Spleen (tissue), 11 donors: ENCODE results near the gene KASH5. TPM values are rescaled to one million over a fixed set of nuclear protein-coding genes. Genes with fewer than 3 reads are reported as not detected.

ENCODE experiments used
- DNase-seq: peaks from one replicate; pipeline ENCODE4 v3.0.0-alpha.2; 2020
- H3K27ac ChIP-seq, 8 donors: fragments of 200-600 bp; sonication (generic) in 7 of 8; 1 replicate in 4 of 8; 2 replicates in 4 of 8; pipeline versions ENCODE4 v1.5.0 to v1.8.0; 2016 to 2021; ENCODE audit warnings: inconsistent platforms in 4 of 8, mild to moderate bottlenecking in 4 of 8, moderate library complexity in 1 of 8
- H3K27me3 ChIP-seq, 7 donors: fragments of 200-600 bp; sonication (generic) in 6 of 7; replicated peaks in 1 of 7; 1 replicate in 4 of 7; 2 replicates in 3 of 7; pipeline versions ENCODE4 v1.5.0 to v1.8.0; 2016 to 2021; ENCODE audit warnings: inconsistent platforms in 3 of 7, mild to moderate bottlenecking in 1 of 7
- H3K36me3 ChIP-seq, 6 donors: fragments of 200-600 bp; sonication (generic) in 5 of 6; 1 replicate in 4 of 6; 2 replicates in 2 of 6; pipeline versions ENCODE4 v1.5.0 to v1.8.0; 2016 to 2021; ENCODE audit warnings: inconsistent platforms in 2 of 6
- H3K4me1 ChIP-seq, 6 donors: fragments of 200-600 bp; sonication (generic) in 5 of 6; 1 replicate in 3 of 6; 2 replicates in 3 of 6; pipeline versions ENCODE4 v1.5.0 to v1.8.0; 2016 to 2021; ENCODE audit warnings: inconsistent platforms in 3 of 6
- H3K4me3 ChIP-seq, 8 donors: fragments of 200-600 bp; sonication (generic) in 7 of 8; 1 replicate in 4 of 8; 2 replicates in 4 of 8; pipeline versions ENCODE4 v1.5.0 to v1.8.0; 2016 to 2021; ENCODE audit warnings: inconsistent platforms in 4 of 8, mild to moderate bottlenecking in 4 of 8, moderate library complexity in 2 of 8
- H3K9me3 ChIP-seq, 8 donors: fragments of 200-600 bp; sonication (generic) in 7 of 8; 1 replicate in 4 of 8; 2 replicates in 4 of 8; pipeline versions ENCODE4 v1.5.0 to v1.8.0; 2016 to 2021; ENCODE audit warnings: inconsistent platforms in 4 of 8
- CTCF ChIP-seq, 11 experiments: fragments of 200-600 bp in 7 of 11; fragments of 450-650 bp in 4 of 11; sonication (generic) in 4 of 11; IDR thresholded peaks in 8 of 11; conservative IDR thresholded peaks in 3 of 11; 1 replicate in 7 of 11; 2 replicates in 4 of 11; pipeline versions ENCODE4 v1.4.0 to v1.8.0; 2016 to 2021; ENCODE audit warnings: antibody characterized with exemption in 11 of 11, inconsistent platforms in 4 of 11, mild to moderate bottlenecking in 1 of 11
- POLR2A ChIP-seq, 3 donors: fragments of 450-650 bp; IDR thresholded peaks; one replicate each; pipeline ENCODE4 v1.5.1; 2017; ENCODE audit warnings: antibody characterized with exemption in 3 of 3, mild to moderate bottlenecking in 1 of 3
- POLR2AphosphoS5 ChIP-seq, 3 donors: sonication (generic); formaldehyde crosslinking; IDR thresholded peaks; one replicate each; pipeline ENCODE4 v1.5.1; 2017; ENCODE audit warnings: antibody characterized with exemption in 3 of 3
- WGBS, 5 donors: extraction: QIAGEN DNeasy Blood & Tissue Kit in 3 of 5; methylation state at CpG; one replicate each; pipeline versions ENCODE4 v1.1.5 to v1.1.7; 2013 to 2018; 5-methylcytosine and 5-hydroxymethylcytosine counted together
- intact Hi-C: fragments of 100-400 bp; cut with DNase I; formaldehyde crosslinking; loops from one replicate; pipeline ENCODE4 v1.15.0; 2023; ENCODE audit warnings: low total_unique reads
- polyA plus RNA-seq, 3 donors: library from polyadenylated mRNA; stranded (reverse); fragments of 200-250 nt; gene quantifications; one replicate each; pipeline ENCODE4 v1.2.1, GENCODE V29; 2013
- total RNA-seq, 7 donors: library from RNA; depleted of rRNA in 3 of 7; stranded (reverse); fragments of >200 nt in 3 of 7; fragmentation: NEBNext Ultra II Directional in 4 of 7; extraction: Animal tissue kit (Norgen Biotek cat#: 25700) in 4 of 7; gene quantifications; one replicate each; pipeline versions ENCODE4 v1.1.0 to v1.2.1, GENCODE V29; 2016 to 2021
- donor health status: healthy with polysubstance abuse.
- donor health status: DM: no; HTN: no; CAD: no; lungs with moderate emphysema.
- donor health status: DM: no; HTN: no; CAD: no.
- donor health status: Bipolar disorder and iron deficiency.
- donor health status: healthy.
- donor health status: DM: no; HTN: no; CAD: no.
- donor health status: DM: yes; HTN: yes; CAD: no.

KASH5 gene
- total and polyA plus RNA-seq, 10 donors = 0.11 to 0.41 (median 0.26) TPM; not detected in 6

GRCh38 chr19:49425178-49425577 lies 37.1 kb downstream of the KASH5 start, which contains the start of gene GFY:
Gene GFY (plus strand): TSS chr19:49425388. CDS start chr19:49426431, 1,043 bp downstream.
- Histone ChIP-seq H3K27ac (no peak within 1 kb of the TSS), H3K4me1 (peaks cover 27 to 66% (median 46%) of the 10 kb centered on the region in 6 donors), H3K36me3 (no peaks in the 10 kb centered on the region), H3K4me3 (no peak within 1 kb of the TSS), H3K9me3 (no peaks in the 10 kb centered on the region), H3K27me3 (peaks cover 5 to 100% (median 97%) of the 10 kb centered on the region in 7 donors)
- intact Hi-C loops = no loop called here
- TF ChIP-seq CTCF (IDR thresholded peaks at IDR 0.05 in 8 of 11, conservative IDR thresholded peaks at IDR 0.05 in 3 of 11) (no peak), POLR2AphosphoS5 (IDR thresholded peaks at IDR 0.05) (no peak)
- no peak for DNase-seq
- WGBS, 5 donors = 44 to 74% (median 64%) methylated on average over 6 to 7 of the region's 7 CpGs

- no peak for TF ChIP-seq POLR2AphosphoS5 (IDR thresholded peaks at IDR 0.05)
- TF ChIP-seq POLR2A (IDR thresholded peaks at IDR 0.05) = no peak
- intact Hi-C loops = no loop called here
These were observed 38.0 kb downstream of the KASH5 start for GRCh38 chr19:49425922-49426592.

GRCh38 chr19:49427339-49427738 lies 39.3 kb downstream of the KASH5 start:
- TF ChIP-seq POLR2A (IDR thresholded peaks at IDR 0.05) (no peak), POLR2AphosphoS5 (IDR thresholded peaks at IDR 0.05) (no peak), CTCF (IDR thresholded peaks at IDR 0.05 in 8 of 11, conservative IDR thresholded peaks at IDR 0.05 in 3 of 11) (no peak)
- DNase-seq = no peak
- H3K4me1 ChIP-seq = peaks cover 20 to 51% (median 33%) of the 10 kb centered on the region in 6 donors
- 30 to 80% (median 56%) methylated on average over 4 to 12 of the region's 12 CpGs for WGBS, 5 donors
- H3K4me3 ChIP-seq = no peak overlapping the region
- H3K9me3 ChIP-seq = no peaks in the 10 kb centered on the region
- intact Hi-C loops = no loop called here
- H3K36me3 ChIP-seq = no peaks in the 10 kb centered on the region
- H3K27ac ChIP-seq = no peak overlapping the region
- H3K27me3 ChIP-seq = peaks cover 8 to 100% (median 97%) of the 10 kb centered on the region in 7 donors

More at GRCh38 chr19:49425922-49426592, 38.0 kb downstream of the KASH5 start:
- 5 to 11% (median 5%) methylated on average over 15 to 30 of the region's 30 CpGs for WGBS, 5 donors
- Histone ChIP-seq H3K36me3 (no peaks in the 10 kb centered on the region), H3K27me3 (peaks cover 5 to 100% (median 97%) of the 10 kb centered on the region in 7 donors), H3K27ac (no peak overlapping the region), H3K4me3 (no peak overlapping the region), H3K4me1 (peaks cover 26 to 58% (median 41%) of the 10 kb centered on the region in 6 donors), H3K9me3 (no peaks in the 10 kb centered on the region)
- DNase-seq = no peak

- no peak for DNase-seq
- no peak for TF ChIP-seq POLR2A (IDR thresholded peaks at IDR 0.05)
- TF ChIP-seq CTCF (IDR thresholded peaks at IDR 0.05 in 8 of 11, conservative IDR thresholded peaks at IDR 0.05 in 3 of 11) = no peak
- TF ChIP-seq POLR2AphosphoS5 (IDR thresholded peaks at IDR 0.05) = no peak
- no peaks in the 10 kb centered on the region for H3K9me3 ChIP-seq
- peaks cover 10 to 100% (median 97%) of the 10 kb centered on the region in 7 donors for H3K27me3 ChIP-seq
- no peak overlapping the region for H3K27ac ChIP-seq
- H3K4me3 ChIP-seq = peak overlapping the region in 4 of 8 donors; percentile 8 to 55 (median 14)
- WGBS, 5 donors = 1 to 2% (median 2%) methylated on average over 40 to 45 of the region's 45 CpGs
- intact Hi-C loops = no loop called here
- no peaks in the 10 kb centered on the region for H3K36me3 ChIP-seq
- H3K4me1 ChIP-seq = peaks cover 14 to 51% (median 29%) of the 10 kb centered on the region in 6 donors
These were observed 40.0 kb downstream of the KASH5 start for GRCh38 chr19:49427855-49428546.
